Fibroblast of peridontal ligament (primary cell): ENCODE data around the gene DSCAM.
"Not testable (repeated sequence)": the region's sequence is repeated elsewhere in the genome, so short reads cannot be mapped to it uniquely, and the experiment has no call there.

Experiments
- DNase-seq: peaks from one replicate; pipeline ENCODE4 v3.0.0-alpha.2; 2010; ENCODE audit errors: extremely low read depth

Gene DSCAM

GRCh38 chr21:40320718-40321117 is 526.2 kb downstream of the DSCAM start:
- not testable (repeated sequence) for DNase-seq

- no peak for DNase-seq
These were observed 528.6 kb downstream of the DSCAM start for GRCh38 chr21:40318371-40318770.

GRCh38 chr21:40316104-40316503 is 530.9 kb downstream of the DSCAM start:
- DNase-seq = no peak

DNA sequence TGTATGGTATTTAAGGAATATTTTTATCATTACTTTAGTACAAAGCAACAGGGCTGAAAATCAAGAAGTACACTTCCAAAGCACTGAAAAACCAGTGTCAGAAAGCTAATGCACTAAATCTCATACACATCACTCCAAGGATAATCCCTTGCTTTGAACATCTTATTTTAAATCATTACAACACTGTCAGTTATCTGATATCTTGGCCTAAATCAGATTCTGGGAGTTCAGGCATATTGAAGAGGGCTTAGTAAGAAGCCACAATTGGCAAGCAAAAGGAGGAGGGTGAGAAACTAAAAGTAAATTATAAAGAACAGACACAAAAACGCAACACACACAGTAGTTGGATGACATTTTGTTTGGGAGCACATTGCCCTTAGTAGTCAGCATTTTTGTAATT is 531.3 kb downstream of the DSCAM start:
- no peak for DNase-seq

- DNase-seq = no peak
These were observed 533.7 kb downstream of the DSCAM start for GRCh38 chr21:40313260-40313659.

DNA sequence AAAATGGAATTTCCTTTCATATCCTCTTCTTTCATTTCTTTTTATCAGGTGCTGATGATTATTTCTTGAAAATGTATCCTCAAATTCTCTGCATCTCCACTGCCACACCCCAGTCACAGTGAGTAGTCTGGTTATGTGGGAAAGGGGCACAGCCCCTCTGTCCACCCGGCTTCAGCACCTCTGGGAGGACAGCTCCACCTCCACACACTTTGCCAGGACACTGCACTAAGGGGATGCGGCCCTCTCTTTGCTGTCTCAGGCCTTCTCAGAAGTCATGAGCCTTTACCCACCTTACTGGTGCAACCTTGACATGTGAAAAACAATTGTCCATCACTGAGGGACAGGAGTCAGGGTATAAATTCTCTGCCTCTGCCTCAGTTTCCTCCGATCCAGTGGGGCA is 546.7 kb downstream of the DSCAM start:
- DNase-seq = no peak

DNA sequence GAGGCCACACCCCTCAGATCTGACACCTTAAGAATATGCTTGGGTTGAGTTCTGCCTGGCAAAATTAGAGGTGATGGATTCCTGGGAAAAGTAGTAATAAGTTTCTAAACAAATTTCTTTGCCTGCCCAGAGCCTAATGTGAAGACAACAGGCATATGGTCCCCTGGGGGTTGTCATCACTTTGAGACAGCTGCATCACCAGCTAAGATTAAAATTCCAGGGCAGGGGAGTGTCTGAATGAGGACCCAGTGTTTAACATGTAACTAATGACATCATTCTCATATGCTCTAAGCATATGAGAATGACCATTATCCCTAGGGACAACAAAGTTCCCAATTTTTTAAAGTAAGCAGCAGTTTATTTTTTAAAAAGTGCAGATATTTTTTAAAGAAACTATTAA is 547.5 kb downstream of the DSCAM start:
- no peak for DNase-seq

GRCh38 chr21:40294345-40294744 is 552.6 kb downstream of the DSCAM start:
- DNase-seq = no peak

- no peak for DNase-seq
These were observed 555.4 kb downstream of the DSCAM start for GRCh38 chr21:40291560-40291959.

DNA sequence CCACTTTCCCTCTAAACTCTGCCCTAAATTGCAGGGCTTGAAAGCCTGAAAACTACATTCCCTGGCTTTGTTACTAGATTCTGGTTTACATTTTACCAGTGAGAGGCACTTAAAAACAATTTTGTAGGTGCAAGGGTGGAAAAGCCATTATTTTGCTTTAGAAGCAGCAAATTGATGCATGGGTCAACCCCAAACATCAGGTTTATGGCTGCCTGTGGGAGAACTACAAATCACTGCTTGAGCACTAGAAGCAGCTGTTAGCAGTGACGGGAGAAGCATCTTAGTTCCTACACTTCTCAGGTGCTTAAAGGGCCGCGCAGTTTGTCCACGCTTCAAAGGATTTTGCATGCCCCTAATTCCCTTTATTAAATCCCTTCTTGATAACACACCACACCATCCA is 562.5 kb downstream of the DSCAM start:
- no peak for DNase-seq

DNA sequence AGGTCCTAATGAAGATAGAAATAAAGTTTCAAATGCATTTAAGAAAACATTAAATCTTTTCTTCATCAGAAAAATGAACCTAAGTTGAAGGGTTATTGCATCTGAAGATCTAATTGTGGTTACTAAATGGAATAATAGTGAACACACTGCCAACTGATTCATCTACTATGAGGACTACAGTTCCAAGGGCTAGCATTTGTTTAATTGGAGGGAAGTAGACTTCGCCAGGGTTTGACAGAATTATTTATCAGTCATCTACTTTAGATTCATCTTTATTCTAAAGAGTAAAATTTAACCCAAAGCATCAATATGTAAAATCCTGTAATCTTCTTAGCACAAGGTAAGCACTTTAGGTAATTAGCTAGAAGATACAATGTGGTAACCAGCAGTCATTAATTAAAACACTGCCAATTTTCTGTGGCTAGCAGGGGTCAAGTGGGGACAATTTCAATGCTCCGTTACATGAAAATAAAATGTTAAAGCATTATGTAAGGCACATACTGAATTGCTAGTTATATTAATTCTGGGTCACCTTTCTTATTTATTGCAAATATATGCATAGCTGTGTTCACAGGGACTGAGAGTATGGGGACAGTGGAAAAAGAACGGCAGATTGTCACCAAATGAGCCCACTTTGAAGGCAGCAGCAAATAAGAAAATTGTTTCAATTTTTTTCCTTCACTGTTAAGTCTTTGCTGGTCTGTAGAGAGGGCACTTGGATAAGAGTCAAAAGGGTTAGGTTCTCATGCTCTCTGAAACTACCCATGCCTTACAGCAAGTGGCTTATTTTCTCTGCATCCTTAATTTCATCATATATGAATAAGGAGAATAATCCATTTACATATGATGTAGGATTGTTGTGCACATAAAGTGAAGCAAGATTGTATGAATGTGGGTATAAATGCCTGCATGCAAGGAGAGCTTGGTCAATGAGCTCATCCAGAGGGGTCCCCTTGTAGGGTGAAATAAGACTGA is 563.8 kb downstream of the DSCAM start:
- DNase-seq = no peak

DNA sequence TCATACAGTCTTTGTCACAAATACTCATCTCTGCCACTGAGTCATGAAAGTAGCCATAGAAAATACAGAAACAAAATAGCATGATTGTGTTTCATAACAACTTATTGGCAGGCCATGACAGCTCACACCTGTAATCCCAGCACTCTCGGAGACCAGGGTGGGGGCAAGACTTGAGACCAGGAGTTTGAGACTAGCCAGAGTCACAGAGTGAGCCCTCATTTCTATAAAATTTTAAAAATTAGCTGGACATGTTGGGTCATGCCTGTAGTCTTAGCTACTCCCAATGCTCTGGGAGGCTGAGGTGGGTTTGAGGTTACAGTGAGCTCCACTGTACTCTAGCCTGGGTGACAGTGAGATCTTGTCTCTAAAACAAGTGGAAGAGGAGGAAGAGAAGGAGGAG is 568.6 kb downstream of the DSCAM start:
- DNase-seq = no peak

DNA sequence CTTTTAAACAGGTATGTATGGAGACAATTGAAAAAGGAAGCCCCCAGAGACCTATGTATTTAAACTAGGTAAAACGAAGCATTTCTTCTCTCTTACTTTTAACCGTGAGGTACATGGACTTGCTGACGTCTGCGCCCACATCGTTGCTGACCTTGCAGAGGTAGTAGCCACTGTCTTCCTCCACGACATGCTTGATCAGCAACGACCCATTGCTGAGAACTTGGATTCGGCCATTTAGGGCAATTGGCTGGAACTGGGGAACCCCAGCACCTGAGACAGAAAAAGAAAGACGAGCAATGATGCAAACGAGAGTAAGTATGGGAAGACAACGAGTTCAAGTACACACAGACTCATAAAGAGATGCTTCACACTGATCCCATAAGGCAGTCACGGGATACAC is 571.0 kb downstream of the DSCAM start:
- no peak for DNase-seq

DNA sequence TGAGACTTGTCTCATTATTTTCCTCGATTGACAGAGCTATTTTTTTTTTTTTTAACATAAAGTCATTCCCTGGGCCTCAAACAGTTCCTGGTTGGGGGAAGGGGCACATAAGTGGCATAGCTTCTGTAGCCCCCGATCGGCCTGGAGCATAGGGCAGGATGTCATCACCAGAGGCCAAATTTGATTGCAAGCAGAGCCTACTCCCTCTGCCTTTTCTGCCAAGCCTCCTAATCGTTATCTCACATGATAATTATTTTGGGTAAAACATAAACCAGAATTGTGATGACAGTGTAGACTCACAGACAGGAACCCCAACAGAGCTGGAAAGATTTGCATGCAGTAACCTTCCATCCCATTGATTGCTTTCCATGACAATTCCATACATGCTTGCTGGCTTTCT is 574.9 kb downstream of the DSCAM start:
- DNase-seq = no peak

GRCh38 chr21:40271164-40271563 is 575.8 kb downstream of the DSCAM start:
- DNase-seq = no peak

DNA sequence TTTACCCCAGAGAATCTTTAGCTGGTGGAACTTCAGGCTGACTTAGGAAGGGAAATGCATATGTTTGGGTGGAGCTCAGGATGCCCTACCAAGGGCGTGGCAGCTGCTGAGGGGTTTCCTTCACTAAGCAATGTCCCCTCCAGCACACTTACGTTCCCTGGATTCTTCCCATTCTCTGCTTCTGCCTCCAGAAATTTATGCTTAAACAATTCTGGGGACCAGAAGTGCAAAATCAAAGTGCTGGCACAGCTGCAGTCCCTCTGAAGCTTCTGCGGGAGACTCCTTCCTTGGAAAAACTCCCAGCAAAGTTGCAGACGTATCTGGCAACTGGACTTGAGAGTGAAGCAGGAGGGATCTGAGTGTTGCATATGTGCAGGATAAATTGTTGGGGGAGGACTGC is 576.9 kb downstream of the DSCAM start:
- DNase-seq = no peak

- no peak for DNase-seq
These were observed 577.7 kb downstream of the DSCAM start for GRCh38 chr21:40269239-40269638.

DNA sequence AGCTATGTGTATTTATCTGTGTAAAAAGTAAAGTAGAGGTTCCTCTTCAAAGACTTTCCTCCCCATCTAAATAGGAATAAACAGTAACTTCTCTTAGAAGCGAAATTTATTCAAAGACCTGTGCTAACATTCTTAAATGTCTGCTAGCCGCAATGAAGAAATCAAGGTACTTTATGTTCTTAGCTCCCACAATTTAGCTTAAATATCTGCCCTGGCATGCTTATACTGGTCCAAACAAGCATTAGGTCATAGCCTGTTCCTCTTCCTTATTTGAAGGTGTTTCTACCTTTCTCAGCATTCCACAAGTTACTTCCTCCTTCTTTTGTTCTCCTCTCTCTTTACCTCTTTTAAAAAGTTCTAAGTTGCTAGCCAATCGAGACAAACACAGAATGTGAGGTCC is 588.5 kb downstream of the DSCAM start:
- DNase-seq = not testable (repeated sequence)

DNA sequence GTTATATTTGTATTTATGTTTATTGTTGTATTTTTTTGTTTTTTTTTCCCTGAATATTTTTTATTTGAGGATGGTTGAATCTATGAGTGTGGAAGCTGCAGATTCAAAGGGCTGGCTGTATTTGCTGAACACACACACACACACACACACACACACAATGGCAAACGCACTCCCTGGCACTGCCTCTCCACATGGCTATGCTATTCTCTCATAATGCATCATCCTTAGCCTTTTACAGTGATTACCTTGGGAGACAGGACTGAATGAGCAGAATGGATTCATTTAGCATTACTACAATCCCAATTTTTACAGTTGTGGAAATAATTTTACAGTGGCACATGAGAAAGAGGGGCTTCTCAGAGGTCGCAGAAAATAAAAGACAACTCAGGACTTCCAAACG is 589.6 kb downstream of the DSCAM start:
- DNase-seq = no peak

GRCh38 chr21:40255518-40256444 is 591.2 kb downstream of the DSCAM start:
- no peak for DNase-seq

- DNase-seq = peak; percentile 35
These were observed 592.2 kb downstream of the DSCAM start for GRCh38 chr21:40254540-40255465.
